ENCODE results near the gene GRN.

GRCh38 chr17:44359458-44360143 lies 14.5 kb downstream of the GRN start:
- TF ChIP-seq, protein P1, sequence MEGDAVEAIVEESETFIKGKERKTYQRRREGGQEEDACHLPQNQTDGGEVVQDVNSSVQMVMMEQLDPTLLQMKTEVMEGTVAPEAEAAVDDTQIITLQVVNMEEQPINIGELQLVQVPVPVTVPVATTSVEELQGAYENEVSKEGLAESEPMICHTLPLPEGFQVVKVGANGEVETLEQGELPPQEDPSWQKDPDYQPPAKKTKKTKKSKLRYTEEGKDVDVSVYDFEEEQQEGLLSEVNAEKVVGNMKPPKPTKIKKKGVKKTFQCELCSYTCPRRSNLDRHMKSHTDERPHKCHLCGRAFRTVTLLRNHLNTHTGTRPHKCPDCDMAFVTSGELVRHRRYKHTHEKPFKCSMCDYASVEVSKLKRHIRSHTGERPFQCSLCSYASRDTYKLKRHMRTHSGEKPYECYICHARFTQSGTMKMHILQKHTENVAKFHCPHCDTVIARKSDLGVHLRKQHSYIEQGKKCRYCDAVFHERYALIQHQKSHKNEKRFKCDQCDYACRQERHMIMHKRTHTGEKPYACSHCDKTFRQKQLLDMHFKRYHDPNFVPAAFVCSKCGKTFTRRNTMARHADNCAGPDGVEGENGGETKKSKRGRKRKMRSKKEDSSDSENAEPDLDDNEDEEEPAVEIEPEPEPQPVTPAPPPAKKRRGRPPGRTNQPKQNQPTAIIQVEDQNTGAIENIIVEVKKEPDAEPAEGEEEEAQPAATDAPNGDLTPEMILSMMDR (IDR thresholded peaks at IDR 0.05), result no peak
- TF ChIP-seq POLR2A (IDR thresholded peaks at IDR 0.05), result no peak
